ENCODE data around the gene PSMA6.

DNA sequence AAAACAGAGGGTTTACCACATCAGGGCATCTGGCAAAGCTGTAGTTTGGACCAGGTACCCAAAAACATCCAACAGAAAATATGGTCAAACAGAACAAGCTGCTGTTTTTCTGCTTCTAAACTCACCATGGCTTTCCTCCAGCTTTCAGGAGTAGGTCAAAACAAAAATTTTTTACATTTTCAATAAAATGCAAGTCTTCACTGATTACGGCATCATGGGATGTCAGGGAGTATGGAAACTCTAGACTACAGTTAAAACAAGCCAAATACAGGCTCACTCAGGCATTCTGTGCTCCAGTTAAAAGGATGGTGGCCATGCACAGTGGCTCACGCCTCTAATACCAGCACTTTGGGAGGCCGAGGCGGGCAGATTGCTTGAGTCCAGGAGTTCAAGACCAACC lies 47.1 kb upstream of the PSMA6 start:
- TF ChIP-seq, protein P1, sequence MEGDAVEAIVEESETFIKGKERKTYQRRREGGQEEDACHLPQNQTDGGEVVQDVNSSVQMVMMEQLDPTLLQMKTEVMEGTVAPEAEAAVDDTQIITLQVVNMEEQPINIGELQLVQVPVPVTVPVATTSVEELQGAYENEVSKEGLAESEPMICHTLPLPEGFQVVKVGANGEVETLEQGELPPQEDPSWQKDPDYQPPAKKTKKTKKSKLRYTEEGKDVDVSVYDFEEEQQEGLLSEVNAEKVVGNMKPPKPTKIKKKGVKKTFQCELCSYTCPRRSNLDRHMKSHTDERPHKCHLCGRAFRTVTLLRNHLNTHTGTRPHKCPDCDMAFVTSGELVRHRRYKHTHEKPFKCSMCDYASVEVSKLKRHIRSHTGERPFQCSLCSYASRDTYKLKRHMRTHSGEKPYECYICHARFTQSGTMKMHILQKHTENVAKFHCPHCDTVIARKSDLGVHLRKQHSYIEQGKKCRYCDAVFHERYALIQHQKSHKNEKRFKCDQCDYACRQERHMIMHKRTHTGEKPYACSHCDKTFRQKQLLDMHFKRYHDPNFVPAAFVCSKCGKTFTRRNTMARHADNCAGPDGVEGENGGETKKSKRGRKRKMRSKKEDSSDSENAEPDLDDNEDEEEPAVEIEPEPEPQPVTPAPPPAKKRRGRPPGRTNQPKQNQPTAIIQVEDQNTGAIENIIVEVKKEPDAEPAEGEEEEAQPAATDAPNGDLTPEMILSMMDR (IDR thresholded peaks at IDR 0.05): no peak
- TF ChIP-seq POLR2A (IDR thresholded peaks at IDR 0.05) (no peak), POLR2AphosphoS5 (IDR thresholded peaks at IDR 0.05) (no peak)
